SK-N-SH (cell line): ENCODE results near the gene MAPK12. TPM values are rescaled to one million over a fixed set of nuclear protein-coding genes. Genes with fewer than 3 reads are reported as not detected.

ENCODE experiments used
- CTCF ChIA-PET: fragments of 300-600, 350-600 bp; formaldehyde crosslinking; extraction: SDS; loops from one replicate; lab custom pipeline; 2021; lab: Yijun Ruan, JAX
- POLR2A ChIA-PET: fragments of 350-600 bp; sonication (Branson Sonifier 250); formaldehyde crosslinking; extraction: SDS; loops from one replicate; lab custom pipeline; 2020; ENCODE audit warnings: antibody characterized with exemption, inconsistent platforms; lab: Yijun Ruan, JAX
- DNase-seq: peaks from one replicate; pipeline ENCODE4 v3.0.0; 2012
- H2AFZ ChIP-seq: fragments of 200-600 bp; sonication (generic); 2 replicates; pipeline ENCODE4 v1.8.1; 2016; ENCODE audit warnings: antibody characterized with exemption, mild to moderate bottlenecking, low read depth
- H3F3A ChIP-seq: fragments of 200-600 bp; sonication (generic); replicated peaks from 2 replicates; pipeline ENCODE3; 2016; ENCODE audit warnings: antibody characterized with exemption, mild to moderate bottlenecking; ENCODE audit not compliant: insufficient read depth
- H3K27ac ChIP-seq, 2 experiments: fragments of 200-500 bp in 1 of 2; fragments of 200-600 bp in 1 of 2; sonication (Bioruptor generic) in 1 of 2; sonication (generic), shearing (Covaris generic) in 1 of 2; 2 replicates each; pipeline versions ENCODE4 v1.5.1 to v1.6.1; 2014 to 2016; ENCODE audit warnings: low read depth in 2 of 2, inconsistent platforms in 1 of 2, low read length in 1 of 2, mild to moderate bottlenecking in 1 of 2, mixed read lengths in 1 of 2
- H3K27me3 ChIP-seq: fragments of 200-600 bp; sonication (generic), shearing (Covaris generic); 2 replicates; pipeline ENCODE4 v1.6.1; 2016; ENCODE audit warnings: mixed run types; ENCODE audit not compliant: insufficient read depth
- H3K36me3 ChIP-seq, 2 experiments: fragments of 200-500 bp in 1 of 2; fragments of 200-600 bp in 1 of 2; sonication (Bioruptor generic) in 1 of 2; sonication (generic) in 1 of 2; replicated peaks in 1 of 2; 2 replicates each; pipeline versions ENCODE3 to v1.5.1; 2014 to 2016; ENCODE audit warnings: low read length in 1 of 2, mild to moderate bottlenecking in 1 of 2; ENCODE audit not compliant: insufficient read depth in 2 of 2, control insufficient read depth in 1 of 2
- H3K4me1 ChIP-seq, 2 experiments: fragments of 200-500 bp in 1 of 2; fragments of 200-600 bp in 1 of 2; sonication (Bioruptor generic) in 1 of 2; sonication (generic), shearing (Covaris generic) in 1 of 2; 2 replicates each; pipeline versions ENCODE4 v1.5.1 to v1.6.1; 2014 to 2016; ENCODE audit warnings: low read depth in 1 of 2, low read length in 1 of 2, mixed run types in 1 of 2; ENCODE audit not compliant: insufficient read depth in 2 of 2, control insufficient read depth in 1 of 2
- H3K4me2 ChIP-seq: fragments of 200-600 bp; sonication (generic), shearing (Covaris generic); 2 replicates; pipeline ENCODE4 v1.6.1; 2017; ENCODE audit warnings: mixed run types
- H3K4me3 ChIP-seq, 2 experiments: fragments of 200-500 bp in 1 of 2; fragments of 200-600 bp in 1 of 2; sonication (Bioruptor generic) in 1 of 2; sonication (generic), shearing (Covaris generic) in 1 of 2; 2 replicates each; pipeline versions ENCODE4 v1.5.1 to v1.8.1; 2014 to 2016; ENCODE audit warnings: low read depth in 2 of 2, inconsistent platforms in 1 of 2, low read length in 1 of 2, mild to moderate bottlenecking in 1 of 2, mixed read lengths in 1 of 2, moderate library complexity in 1 of 2
- H3K79me2 ChIP-seq: fragments of 200-600 bp; sonication (generic); 2 replicates; pipeline ENCODE4 v1.8.1; 2017; ENCODE audit warnings: mild to moderate bottlenecking; ENCODE audit not compliant: insufficient read depth
- H3K9ac ChIP-seq: fragments of 200-600 bp; sonication (generic); 2 replicates; pipeline ENCODE4 v1.6.1; 2017; ENCODE audit warnings: mixed run types
- H3K9me2 ChIP-seq: fragments of 200-600 bp; sonication (generic); 2 replicates; pipeline ENCODE4 v1.6.1; 2017; ENCODE audit warnings: mixed run types
- H3K9me3 ChIP-seq: fragments of 200-600 bp; sonication (generic); 2 replicates; pipeline ENCODE4 v1.6.1; 2017; ENCODE audit warnings: mixed run types, mild to moderate bottlenecking, moderate library complexity
- H4K20me1 ChIP-seq: fragments of 200-600 bp; sonication (generic); 2 replicates; pipeline ENCODE4 v1.6.1; 2017; ENCODE audit warnings: mild to moderate bottlenecking, mixed run types; ENCODE audit not compliant: insufficient read depth
- CTCF ChIP-seq: fragments of 200-600 bp; sonication (generic); IDR thresholded peaks from 2 replicates; pipeline ENCODE4 v1.6.1; 2017; ENCODE audit warnings: antibody characterized with exemption, mild to moderate bottlenecking, moderate library complexity
- ELF1 ChIP-seq: IDR thresholded peaks from 2 replicates; pipeline ENCODE4 v1.4.0; 2012
- EP300 ChIP-seq, 2 experiments: IDR thresholded peaks; 2 replicates each; pipeline versions ENCODE4 v1.4.0 to v1.6.1; 2012; ENCODE audit warnings: borderline replicate concordance in 1 of 2, low read depth in 1 of 2, low read length in 1 of 2
- EZH2phosphoT487 ChIP-seq: fragments of 200-600 bp; sonication (generic); IDR thresholded peaks from 2 replicates; pipeline ENCODE4 v1.6.1; 2017; ENCODE audit warnings: low read depth, mixed run types, mild to moderate bottlenecking, antibody characterized with exemption, moderate library complexity, borderline replicate concordance
- FOSL2 ChIP-seq: IDR thresholded peaks from 2 replicates; pipeline ENCODE4 v1.4.0; 2012; ENCODE audit warnings: low read depth, mild to moderate bottlenecking, moderate library complexity, borderline replicate concordance
- FOXJ3 ChIP-seq: sonication (generic); formaldehyde crosslinking; IDR thresholded peaks from 2 replicates; pipeline ENCODE4 v1.5.1; 2020; ENCODE audit warnings: mild to moderate bottlenecking, missing genetic modification reagents
- FOXM1 ChIP-seq: IDR thresholded peaks from 2 replicates; pipeline ENCODE4 v1.4.0; 2012; ENCODE audit warnings: low read depth, mild to moderate bottlenecking
- GATA2 ChIP-seq: sonication (generic); formaldehyde crosslinking; IDR thresholded peaks from 2 replicates; pipeline ENCODE4 v1.5.0; 2020; ENCODE audit warnings: mild to moderate bottlenecking, missing genetic modification reagents
- JUND ChIP-seq: IDR thresholded peaks from 2 replicates; pipeline ENCODE4 v1.4.0; 2012
- NFIC ChIP-seq: IDR thresholded peaks from 2 replicates; pipeline ENCODE4 v1.4.0; 2012; ENCODE audit warnings: borderline replicate concordance
- NRF1 ChIP-seq: IDR thresholded peaks from 2 replicates; pipeline ENCODE4 v1.6.1; 2012; ENCODE audit warnings: low read depth, mild to moderate bottlenecking, low read length
- POLR2AphosphoS5 ChIP-seq: IDR thresholded peaks from 2 replicates; pipeline ENCODE4 v1.6.1; 2012; ENCODE audit warnings: low read depth, low read length
- RXRA ChIP-seq: IDR thresholded peaks from 2 replicates; pipeline ENCODE4 v1.4.0; 2012; ENCODE audit warnings: low read depth, mild to moderate bottlenecking, borderline replicate concordance
- TCF12 ChIP-seq: IDR thresholded peaks from 2 replicates; pipeline ENCODE4 v1.4.0; 2012
- USF2 ChIP-seq: fragments of 150-350 bp; IDR thresholded peaks from 2 replicates; pipeline ENCODE4 v1.6.1; 2017; ENCODE audit warnings: antibody characterized with exemption, low read length, low read depth, borderline replicate concordance
- YY1 ChIP-seq: IDR thresholded peaks from 2 replicates; pipeline ENCODE4 v1.4.0; 2012; ENCODE audit warnings: low read depth, mild to moderate bottlenecking
- ZBTB33 ChIP-seq: IDR thresholded peaks from 2 replicates; pipeline ENCODE4 v1.4.0; 2012; ENCODE audit warnings: low read depth, borderline replicate concordance
- WGBS: methylation state at CpG from one replicate; pipeline ENCODE4 v1.1.6; 2017; ENCODE audit warnings: low lambda C conversion rate; 5-methylcytosine and 5-hydroxymethylcytosine counted together
- polyA plus RNA-seq, 3 experiments: library from polyadenylated mRNA; depleted of rRNA; stranded (reverse); fragments of >200 nt; gene quantifications; 2 replicates each; pipeline ENCODE4 v1.2.3, GENCODE V29; 2012

MAPK12 gene
- polyA plus RNA-seq, 1 of the 3 experiments (the other 2 are of a cell fraction), result 118 TPM

- Histone ChIP-seq H3K9ac (peak overlapping the region; percentile 73), H3K79me2 (peaks cover 27% of the 10 kb centered on the region), H2AFZ (no peak overlapping the region), H3K9me2 (no peaks in the 10 kb centered on the region), H3K9me3 (no peaks in the 10 kb centered on the region), H3K4me2 (peak overlapping the region; percentile 91), H3F3A (no peaks in the 10 kb centered on the region), H3K27me3 (no peaks in the 10 kb centered on the region), H4K20me1 (no peaks in the 10 kb centered on the region), H3K4me3 (peak overlapping the region; percentile 67 to 72), H3K36me3 (peaks cover 0 to 19% of the 10 kb centered on the region in 2 experiments), H3K27ac (peak overlapping the region; percentile 26 to 81), H3K4me1 (peaks cover 14 to 25% of the 10 kb centered on the region in 2 experiments; a peak in 2 of 4 replicates)
- ChIA-PET CTCF (interaction anchor here (2.9 to 4.9 kb wide), 6 partner anchors 9 to 81 kb away, joined by 11 to 34 read pairs (median 26); partner anchors contain the start of genes DENND6B and HDAC10), POLR2A (interaction anchor here (1.0 to 1.8 kb wide), 3 partner anchors 10 to 82 kb away, joined by 3 to 4 read pairs (median 3); no protein-coding TSS in a partner anchor)
- WGBS, result 19% methylated on average over 10 of the region's 11 CpGs
- no peak for DNase-seq
- TF ChIP-seq JUND, result no peak
- TF ChIP-seq POLR2AphosphoS5, result no peak
- no peak for TF ChIP-seq ELF1
- TF ChIP-seq TCF12, result no peak
- TF ChIP-seq USF2, result no peak
- no peak for TF ChIP-seq GATA2 (CRISPR knock-in tag)
- TF ChIP-seq EP300 (IDR thresholded peaks at IDR 0.05; ENCODE audit: borderline replicate concordance in 1 of 2, low read depth in 1 of 2, low read length in 1 of 2), result no peak
- TF ChIP-seq EZH2phosphoT487, result no peak
- no peak for TF ChIP-seq NFIC
- TF ChIP-seq FOXM1, result no peak
- TF ChIP-seq FOSL2, result no peak
- TF ChIP-seq ZBTB33, result no peak
- no peak for TF ChIP-seq RXRA
- TF ChIP-seq NRF1, result no peak
- TF ChIP-seq FOXJ3 (CRISPR knock-in tag), result no peak
- no peak for TF ChIP-seq CTCF
- no peak for TF ChIP-seq YY1
Observed at GRCh38 chr22:50260434-50260800, 1.1 kb downstream of the MAPK12 start.
